Hepatocyte (in vitro differentiated cells): ENCODE measurements around the gene ADAMTSL3.

Source experiments
- EZH2 ChIP-seq: fragments of 200-600 bp; sonication (generic); IDR thresholded peaks from 2 replicates; pipeline ENCODE4 v1.6.1; 2016; ENCODE audit warnings: antibody characterized with exemption, mild to moderate bottlenecking, borderline replicate concordance
- EZH2phosphoT487 ChIP-seq: fragments of 200-600 bp; sonication (generic); IDR thresholded peaks from one replicate; pipeline ENCODE4 v1.6.1; 2018; ENCODE audit warnings: antibody characterized with exemption, mild to moderate bottlenecking, low read depth, moderate library complexity; ENCODE audit not compliant: unreplicated experiment, severe bottlenecking
- TF ChIP-seq, protein P1 (sequence below): fragments of 200-600 bp; sonication (generic); IDR thresholded peaks from 2 replicates; pipeline ENCODE4 v1.5.1; 2016; ENCODE audit warnings: antibody characterized with exemption, mild to moderate bottlenecking; ENCODE audit not compliant: poor library complexity

DNA sequence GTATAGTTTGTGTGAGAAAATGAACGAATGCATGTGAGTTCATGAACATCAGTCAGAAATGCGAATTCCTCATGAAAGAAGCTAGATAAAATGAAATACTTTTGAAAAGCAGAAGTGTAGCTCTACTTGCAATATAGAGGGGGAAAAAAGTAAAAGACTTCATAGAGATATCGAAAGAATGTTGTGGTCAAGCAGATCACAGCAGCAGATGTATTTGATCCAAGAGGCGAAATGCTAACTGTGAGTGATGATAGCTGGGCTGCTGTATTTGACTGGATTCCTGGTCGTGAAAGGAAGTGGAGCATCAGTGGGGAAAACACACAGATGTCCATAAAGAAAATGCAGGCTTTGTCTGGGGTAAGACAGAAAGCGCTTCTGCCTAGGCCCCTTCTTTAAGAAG, 112.4 kb downstream of the ADAMTSL3 start:
- TF ChIP-seq, protein P1, sequence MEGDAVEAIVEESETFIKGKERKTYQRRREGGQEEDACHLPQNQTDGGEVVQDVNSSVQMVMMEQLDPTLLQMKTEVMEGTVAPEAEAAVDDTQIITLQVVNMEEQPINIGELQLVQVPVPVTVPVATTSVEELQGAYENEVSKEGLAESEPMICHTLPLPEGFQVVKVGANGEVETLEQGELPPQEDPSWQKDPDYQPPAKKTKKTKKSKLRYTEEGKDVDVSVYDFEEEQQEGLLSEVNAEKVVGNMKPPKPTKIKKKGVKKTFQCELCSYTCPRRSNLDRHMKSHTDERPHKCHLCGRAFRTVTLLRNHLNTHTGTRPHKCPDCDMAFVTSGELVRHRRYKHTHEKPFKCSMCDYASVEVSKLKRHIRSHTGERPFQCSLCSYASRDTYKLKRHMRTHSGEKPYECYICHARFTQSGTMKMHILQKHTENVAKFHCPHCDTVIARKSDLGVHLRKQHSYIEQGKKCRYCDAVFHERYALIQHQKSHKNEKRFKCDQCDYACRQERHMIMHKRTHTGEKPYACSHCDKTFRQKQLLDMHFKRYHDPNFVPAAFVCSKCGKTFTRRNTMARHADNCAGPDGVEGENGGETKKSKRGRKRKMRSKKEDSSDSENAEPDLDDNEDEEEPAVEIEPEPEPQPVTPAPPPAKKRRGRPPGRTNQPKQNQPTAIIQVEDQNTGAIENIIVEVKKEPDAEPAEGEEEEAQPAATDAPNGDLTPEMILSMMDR = no peak
- TF ChIP-seq EZH2 (no peak), EZH2phosphoT487 (no peak)
